ENCODE data around the gene TMEM239.

Gene TMEM239

GRCh38 chr20:2834401-2835110, 18.4 kb downstream of the TMEM239 start:
- no peak for TF ChIP-seq CTCF (IDR thresholded peaks at IDR 0.05)
- DNase-seq (ENCODE audit: low spot score), result no peak
- no peak overlapping the region for H3K27ac ChIP-seq
- no peak overlapping the region for H3K4me3 ChIP-seq

GRCh38 chr20:2835331-2835796, 19.2 kb downstream of the TMEM239 start:
- no peak for DNase-seq (ENCODE audit: low spot score)
- no peak for TF ChIP-seq CTCF (IDR thresholded peaks at IDR 0.05)
- H3K27ac ChIP-seq, result no peak overlapping the region
- H3K4me3 ChIP-seq, result no peak overlapping the region

GRCh38 chr20:2836035-2836434, 19.9 kb downstream of the TMEM239 start:
- Histone ChIP-seq H3K27ac (no peak overlapping the region), H3K4me3 (no peak overlapping the region)
- DNase-seq (ENCODE audit: low spot score), result no peak
- TF ChIP-seq CTCF (IDR thresholded peaks at IDR 0.05), result no peak

GRCh38 chr20:2837221-2837960, 21.2 kb downstream of the TMEM239 start:
- no peak for TF ChIP-seq CTCF (IDR thresholded peaks at IDR 0.05)
- no peak overlapping the region for H3K27ac ChIP-seq
- peak; percentile 54 for DNase-seq (ENCODE audit: low spot score)
- H3K4me3 ChIP-seq, result no peak overlapping the region

GRCh38 chr20:2838170-2838797, 22.1 kb downstream of the TMEM239 start:
- Histone ChIP-seq H3K4me3 (no peak overlapping the region), H3K27ac (no peak overlapping the region)
- no peak for TF ChIP-seq CTCF (IDR thresholded peaks at IDR 0.05)
- peak; percentile 66 for DNase-seq (ENCODE audit: low spot score)

GRCh38 chr20:2838847-2839671, 22.9 kb downstream of the TMEM239 start:
- no peak overlapping the region for H3K27ac ChIP-seq
- no peak for TF ChIP-seq CTCF (IDR thresholded peaks at IDR 0.05)
- DNase-seq (ENCODE audit: low spot score), result peak; percentile 65
- peak overlapping the region; percentile 84 for H3K4me3 ChIP-seq
